HG03432 (cell line): Measurements from ENCODE around the gene KCNIP3.

ENCODE experiments used
- ATAC-seq: cut with Tn5 transposase; IDR thresholded peaks from one replicate; pipeline ENCODE4 v1.9.1; 2021; ENCODE audit warnings: mild to moderate bottlenecking, moderate library complexity; ENCODE audit not compliant: unreplicated experiment

KCNIP3 gene

DNA sequence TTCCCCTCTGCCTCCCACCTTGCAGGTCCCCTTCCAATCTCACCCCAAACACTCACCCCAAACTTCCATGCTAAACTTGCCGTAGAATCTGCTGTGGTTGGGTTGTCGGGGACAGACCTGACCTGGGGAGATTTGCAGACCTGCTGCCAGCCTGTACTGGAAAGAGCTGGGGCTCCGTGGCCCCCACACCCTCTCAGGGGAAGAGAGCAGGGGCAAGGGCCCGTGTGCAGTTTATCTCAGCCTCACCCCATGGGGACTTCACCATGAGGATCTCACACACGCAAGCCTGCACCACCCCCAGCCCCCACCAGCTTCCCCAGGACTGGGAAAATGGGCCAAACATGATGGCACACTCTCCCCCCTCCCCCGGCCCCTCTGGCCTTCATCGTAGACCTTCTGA, 30.7 kb downstream of the KCNIP3 start:
- no peak for ATAC-seq

DNA sequence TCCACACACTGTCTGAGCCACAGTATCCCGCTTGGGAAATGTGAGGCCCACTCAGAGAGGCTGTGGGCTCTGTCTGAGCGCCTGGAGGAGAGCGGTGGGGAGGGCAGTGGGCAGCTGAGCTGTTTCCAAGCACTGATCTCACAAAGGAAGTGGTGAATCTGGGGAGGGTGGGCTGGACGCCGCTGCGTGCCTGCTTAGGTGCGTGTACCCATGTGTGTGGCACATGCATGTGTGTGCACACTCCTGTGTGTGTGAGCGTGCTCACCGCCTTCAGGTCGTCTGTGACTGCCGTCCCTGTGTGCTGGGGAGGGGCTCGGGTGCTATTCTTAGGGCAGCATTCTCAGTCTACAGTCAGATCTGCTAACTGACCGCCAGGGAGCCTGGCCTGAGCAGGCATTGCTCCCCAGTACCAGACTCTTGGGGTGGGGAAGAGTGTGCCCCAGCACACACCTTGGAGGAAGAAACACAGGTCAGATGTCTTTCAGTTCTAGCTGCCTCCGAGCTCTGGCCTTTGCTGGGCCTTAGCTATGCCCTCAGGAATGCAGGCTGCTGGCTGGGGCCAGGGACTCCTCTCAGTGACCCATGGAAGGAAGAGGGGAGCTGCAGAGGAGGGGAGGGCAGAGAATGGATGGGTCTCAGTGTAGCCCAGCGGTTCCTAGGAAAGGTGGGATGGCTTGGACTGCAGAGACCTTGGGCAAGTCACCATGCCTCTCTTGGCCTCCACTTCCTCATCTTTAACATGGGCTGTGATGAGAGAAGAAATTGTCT, 31.4 kb downstream of the KCNIP3 start:
- no peak for ATAC-seq

DNA sequence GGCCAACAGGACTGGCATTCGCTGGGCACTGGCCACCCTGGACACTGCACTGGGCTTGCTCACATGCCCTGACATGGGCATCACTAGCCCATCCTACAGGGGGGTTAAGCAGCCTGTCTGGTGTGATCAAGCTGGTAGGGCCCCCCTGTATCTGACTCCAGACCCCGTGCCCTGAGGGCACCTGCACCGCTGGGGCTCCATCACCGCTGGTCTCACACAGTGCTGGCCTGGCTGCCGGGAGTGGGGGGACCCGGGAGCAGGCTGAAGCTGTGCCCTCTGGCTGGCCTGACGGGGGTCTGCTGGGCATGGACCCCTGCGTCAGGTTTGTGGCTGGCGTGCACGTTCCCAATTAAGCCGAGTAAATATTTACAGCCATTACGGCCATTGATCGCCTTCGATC, 32.3 kb downstream of the KCNIP3 start:
- no peak for ATAC-seq

DNA sequence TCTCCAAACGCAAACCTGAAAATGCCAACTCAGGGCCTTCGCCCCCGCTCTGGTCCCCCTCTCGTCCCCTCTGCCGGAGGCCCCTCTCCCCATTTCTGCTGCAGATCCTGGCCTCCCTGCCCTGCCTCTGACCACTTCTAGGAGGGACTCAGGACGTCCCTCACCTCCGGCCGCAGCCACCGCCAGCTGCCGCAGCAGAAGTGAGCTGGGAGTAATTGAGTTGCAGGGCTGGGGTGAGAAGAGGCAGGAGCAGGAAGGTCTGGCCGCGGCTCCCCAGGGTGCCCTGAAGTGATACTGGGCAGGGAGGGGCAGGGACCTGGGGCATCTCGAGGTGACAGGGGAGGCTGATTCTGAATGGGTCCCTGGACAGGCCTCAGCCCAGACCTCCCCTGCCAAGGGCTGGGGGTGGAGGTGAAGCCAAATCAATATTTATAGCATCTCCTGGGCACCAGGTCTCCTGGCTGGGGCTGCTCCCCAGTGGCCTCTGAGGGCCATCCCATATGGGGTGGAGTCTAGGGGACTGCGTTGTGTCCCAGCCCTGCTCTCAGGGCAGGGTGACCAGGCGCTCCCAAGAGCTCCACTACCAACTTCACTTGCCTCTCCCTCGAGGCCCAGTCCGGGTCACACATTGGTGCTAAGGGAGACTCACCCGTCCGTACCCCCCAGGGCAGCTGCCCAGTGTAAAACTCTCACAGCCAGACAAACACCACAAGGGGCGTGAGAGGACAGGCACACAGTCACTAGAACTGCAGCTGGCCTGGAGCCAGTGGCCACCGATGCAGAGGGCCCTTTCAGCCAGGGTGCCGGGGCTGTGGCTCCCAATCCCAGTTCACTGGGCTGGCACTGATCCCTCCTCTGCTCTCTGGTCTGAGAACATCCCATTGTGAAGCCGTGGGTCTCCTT, 33.0 kb downstream of the KCNIP3 start:
- no peak for ATAC-seq

DNA sequence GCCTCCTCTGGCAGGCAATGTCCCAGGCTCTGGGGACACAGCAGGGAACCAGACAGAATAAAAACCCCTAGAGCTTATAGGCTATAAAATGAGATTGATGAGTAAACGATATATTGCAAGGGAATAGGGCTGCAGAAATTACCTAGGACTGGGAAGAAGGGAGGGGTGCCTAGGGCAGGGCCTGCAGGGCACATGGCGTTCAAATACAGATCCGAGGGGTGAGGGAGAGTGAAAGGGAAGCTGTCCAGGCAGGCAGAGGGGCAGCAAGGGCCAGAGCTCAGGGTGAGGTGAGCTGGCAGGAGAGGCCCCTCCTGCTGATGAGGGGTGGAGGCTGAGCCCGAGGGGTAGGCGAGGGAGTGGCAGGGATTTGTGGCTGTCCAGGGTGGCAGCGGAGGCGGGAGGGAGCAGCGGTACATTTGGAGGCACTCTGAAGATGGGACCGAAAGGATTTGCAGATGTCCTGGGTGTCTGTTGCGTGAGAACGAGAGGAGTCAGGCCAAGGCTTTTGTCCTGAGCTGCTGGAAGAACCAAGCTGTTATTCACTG, 33.7 kb downstream of the KCNIP3 start:
- ATAC-seq: no peak

DNA sequence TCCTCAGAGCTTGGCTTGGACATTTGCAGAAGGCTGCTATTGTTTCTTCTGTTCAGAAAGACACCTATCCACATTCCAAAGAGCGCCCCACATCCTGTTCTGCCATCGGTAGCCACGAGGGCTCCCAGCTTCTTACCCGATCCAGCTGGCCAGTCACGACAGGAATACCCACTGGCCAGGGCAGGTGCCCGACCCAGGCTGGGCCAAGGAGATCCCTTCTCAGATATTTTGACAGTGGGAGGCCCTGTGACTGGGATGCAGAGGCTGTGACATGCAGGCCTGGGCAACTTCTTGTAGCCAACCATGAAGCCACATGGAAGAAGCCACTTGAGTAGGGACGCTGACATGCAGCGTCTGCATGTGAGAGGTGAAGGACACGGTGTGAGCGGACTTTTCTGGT, 34.5 kb downstream of the KCNIP3 start:
- ATAC-seq: no peak

DNA sequence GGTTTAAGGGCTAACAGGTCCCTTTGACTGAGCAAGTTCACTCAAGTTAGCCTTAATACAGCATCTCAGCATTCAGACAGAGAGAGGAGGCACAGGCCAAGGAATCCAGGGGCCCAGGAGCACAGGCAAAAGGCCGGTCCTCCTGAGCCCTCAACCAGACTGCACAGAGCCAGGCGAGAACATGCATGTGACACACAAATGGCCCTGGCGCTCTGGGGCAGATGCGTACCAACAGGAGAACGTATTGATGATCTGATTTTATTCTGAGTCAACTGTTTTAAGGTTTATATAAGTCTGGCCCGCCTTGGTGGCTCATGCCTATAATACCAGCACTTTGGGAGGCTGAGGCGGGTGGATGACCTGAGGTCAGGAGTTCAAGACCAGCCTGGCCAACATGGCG, 34.9 kb downstream of the KCNIP3 start:
- no peak for ATAC-seq

DNA sequence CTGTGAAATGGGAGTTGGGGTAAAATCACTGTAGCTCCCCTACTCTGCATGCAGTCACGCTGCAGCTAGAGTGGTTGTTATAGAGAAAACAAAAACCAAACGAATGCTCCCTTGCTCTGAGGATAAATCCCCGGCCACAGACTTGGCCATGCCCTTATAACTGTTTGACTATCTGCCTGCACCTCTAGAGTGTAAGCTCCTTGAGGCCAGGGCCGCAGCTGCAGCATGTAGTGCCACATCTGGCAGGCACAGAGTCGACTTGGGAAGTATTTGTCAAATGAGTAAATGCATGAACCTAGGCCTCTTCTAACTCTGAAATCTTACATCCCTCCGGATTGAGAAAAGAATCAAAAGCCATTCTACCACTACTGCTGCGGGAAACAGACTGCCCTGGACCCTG, 35.9 kb downstream of the KCNIP3 start:
- no peak for ATAC-seq

DNA sequence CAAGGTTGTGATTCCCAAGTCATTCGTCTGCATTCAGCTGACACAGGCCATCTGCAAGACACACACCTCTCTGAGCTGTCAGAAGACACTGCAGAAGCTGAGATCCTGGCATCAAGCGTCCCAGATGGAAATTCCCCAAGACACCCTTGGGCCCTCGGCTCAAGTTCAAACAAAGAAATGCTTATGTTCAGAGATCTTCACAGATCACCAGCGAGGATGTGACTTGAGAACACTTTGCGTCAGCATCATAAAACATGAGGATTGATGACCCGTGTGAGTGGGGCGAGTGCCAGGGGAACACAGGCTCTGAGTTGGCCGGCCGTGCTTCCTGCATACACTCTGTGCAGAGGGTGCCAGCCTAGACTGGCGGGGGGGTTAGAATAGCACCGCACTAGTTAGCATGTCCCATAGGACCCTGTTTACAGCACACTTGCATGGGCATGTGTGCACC, 36.8 kb downstream of the KCNIP3 start:
- no peak for ATAC-seq

DNA sequence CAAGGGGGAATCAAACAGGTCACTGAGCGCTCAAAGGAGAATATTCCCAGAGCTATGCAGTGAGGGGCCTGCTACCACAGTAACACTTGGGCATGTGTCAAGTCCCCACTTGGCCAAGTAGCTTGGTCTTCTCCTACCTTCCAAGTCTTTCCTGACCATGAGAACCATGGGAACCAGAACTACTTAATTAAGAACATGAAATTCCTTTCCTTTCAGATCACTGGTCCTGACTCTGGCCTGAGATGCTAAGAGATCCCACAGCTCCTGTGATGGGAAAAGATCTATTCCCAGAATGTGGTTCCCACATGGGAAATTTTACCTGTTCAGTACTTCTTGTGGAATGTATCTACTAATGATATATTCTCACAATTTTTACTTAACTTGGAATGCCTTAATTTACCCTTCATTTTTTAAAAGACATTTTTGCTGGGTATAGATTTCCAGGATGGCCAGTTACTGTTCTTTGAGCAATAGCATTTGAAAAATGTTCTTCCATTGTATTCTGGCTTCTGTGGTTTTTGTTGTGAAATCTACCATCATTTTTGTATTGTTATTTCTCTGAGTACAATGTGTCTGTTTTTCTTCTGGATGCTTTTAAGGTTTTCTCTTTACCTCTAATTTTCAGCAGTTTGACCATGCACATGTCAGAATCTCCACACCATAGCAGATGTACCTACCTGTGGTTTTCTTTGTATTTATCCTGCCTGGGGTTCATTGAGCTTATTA, 37.9 kb downstream of the KCNIP3 start:
- no peak for ATAC-seq

DNA sequence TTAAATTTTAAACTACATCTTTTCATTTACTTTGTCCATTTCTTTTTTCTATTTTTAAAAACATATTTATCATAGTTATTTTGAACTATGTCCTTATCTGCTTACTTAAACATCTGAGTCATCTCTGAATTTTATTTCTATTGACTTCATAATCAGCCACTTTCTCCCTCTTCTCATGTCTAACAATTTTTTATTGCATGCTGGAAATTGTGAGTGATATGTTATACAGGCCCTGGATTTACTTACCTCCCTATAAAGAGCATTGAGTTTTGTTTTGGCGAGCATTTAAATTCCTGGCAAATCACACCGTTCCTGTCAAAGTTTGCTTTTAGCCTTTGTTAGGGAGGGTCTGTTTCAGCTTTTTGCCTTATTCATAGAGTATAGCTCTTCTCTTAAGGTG, 39.3 kb downstream of the KCNIP3 start:
- ATAC-seq: no peak

DNA sequence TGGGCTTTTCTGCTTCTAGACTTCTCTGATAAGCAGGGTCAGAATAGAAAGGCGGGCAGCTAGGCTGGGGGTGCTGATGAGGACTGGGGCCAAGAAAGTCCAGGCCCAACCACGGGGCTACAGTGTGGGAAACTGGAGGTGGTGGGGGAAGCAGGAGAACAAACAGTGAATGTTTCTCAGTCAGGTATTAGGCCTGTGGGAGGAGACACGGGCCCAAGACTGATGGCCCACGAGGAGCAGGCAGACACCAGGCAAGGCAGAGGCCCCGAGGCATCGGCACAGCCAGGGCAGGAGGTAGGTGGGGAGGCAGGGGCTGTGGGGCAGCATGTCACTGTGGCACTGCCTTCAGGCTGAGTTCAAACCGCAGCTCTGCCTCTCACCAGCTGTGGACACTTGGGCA, 40.7 kb downstream of the KCNIP3 start:
- no peak for ATAC-seq

DNA sequence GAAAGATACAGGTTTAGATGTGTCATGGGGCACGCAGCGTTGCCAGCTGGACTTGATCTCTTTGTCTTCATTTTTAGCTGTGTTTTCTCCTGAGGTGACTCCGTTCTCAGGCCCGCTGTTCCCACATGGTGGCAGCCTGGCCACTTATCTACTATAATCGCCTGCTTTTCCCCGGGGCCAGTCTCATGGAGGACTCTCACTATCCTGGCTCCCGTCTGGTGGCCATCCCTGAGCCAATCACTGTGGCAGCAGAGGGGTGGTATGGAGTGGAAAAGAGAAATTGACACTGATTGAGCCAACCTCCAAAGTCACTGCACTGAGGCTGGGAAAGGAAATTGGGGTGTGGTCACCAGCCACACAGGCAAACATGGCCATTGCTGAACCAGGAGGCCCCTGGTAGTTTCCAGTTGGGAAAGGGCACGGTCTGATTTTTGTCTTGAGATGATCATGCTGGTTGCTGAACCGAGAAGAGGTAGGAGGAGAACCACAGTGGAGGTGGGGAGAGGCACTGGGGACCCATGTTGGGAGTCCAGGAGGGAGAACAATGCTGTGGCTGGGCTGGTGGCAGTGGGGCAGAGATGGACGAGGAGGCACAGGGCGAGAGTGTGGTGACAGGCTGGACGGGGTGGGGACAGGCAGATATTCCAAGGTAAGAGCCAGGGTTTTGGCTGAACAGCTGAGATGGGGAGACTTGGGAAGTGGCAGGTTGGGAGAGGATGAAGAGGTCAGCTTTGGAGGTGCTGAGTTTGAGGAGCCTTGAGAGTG, 45.6 kb downstream of the KCNIP3 start:
- no peak for ATAC-seq

DNA sequence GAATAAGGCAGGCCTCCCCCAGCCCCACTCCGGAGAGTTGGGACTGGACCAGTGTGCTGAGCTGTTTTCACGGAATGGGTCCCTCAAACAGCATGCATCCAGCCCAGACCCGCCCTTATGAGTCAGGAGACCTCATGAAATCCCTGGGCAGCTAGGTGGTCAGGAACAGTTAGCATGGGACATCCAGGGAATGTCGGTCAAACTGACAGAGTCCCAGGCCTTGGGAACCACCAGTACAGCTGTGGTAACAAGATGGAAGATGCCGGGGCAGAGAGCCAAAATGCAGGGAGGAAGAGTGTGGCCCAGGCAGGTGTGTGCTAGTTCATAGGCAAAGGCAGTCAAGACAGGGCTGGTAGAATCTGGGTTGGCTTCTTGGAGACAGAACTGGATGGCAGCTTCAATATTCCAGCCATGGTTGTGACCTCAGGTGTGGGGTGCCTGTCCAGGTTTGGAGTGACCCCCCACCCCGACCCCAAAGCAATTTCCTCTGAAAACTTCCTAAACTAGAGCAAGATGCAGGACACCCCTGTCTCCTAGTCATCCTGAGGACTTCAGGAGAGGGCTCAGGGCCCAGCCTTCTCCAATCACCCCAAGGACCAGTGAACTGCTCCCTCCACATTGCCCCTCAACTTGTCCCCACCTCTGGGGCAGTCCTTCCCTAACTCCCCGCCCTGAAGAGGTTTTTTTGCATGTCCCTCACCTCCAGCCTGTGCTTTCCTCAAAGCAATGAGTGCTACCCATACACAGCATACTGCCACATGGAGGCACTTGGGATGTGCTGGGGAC, 46.5 kb downstream of the KCNIP3 start:
- no peak for ATAC-seq

DNA sequence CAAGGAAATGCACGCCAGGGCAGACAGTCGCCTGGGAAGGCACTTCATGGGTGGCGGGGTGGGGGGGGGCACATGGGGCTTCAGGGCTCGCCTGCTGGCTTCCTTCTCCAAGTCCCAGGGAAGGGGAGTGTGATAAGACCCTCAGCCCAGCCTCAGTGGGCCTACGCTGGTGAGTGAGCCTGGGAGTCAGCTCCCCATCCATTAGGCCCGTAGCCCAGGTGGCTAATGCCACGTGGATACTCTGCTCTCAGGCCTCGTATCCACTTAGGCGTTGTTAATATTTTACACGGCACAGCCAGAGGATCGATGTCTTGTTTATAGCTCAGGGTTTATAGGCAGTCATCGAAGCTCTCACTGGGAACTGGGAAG, 47.1 kb downstream of the KCNIP3 start:
- no peak for ATAC-seq

DNA sequence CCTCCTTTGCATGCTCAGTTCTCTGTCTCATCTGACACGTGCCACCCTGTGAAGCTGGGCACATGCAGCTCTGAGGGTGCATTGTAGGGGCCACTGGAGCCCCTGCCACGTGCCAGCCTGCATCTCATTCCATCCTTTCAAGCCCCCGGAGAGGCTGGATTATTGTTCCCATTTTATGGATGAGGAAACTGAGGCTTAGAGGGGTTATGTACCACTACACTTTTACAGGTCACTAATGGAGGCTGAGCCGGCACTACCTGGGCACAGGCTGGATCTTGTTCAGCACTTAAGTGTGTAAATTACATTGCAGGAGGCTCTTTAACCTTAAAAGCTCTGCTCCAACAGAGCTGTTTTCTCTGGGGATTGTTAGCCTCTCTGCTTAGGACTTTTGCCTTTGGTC, 47.5 kb downstream of the KCNIP3 start:
- ATAC-seq: no peak

DNA sequence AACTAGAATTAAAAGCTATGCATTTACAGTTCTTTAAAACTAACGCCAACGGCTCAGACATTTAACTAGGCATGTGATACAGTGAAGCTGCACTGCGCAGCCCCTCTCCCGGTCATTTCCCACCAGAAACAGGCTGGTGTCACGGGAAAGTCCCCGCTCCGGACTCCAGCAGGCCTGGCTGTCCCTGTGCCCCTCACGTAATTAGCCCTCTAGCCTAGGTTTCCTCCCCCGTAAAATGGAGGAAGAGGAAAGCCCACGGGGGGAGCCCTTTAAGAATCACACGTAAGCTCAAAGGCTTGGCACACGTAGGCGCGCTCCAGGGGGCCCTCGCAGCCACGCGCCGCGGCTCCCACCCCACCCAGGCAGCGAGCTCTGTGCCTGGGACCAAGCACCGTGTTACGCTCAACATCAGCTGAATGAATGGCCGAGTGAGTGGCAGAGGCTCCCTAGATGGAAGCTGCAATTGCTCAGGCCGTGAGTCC, 48.0 kb downstream of the KCNIP3 start:
- peak; percentile 16 for ATAC-seq

DNA sequence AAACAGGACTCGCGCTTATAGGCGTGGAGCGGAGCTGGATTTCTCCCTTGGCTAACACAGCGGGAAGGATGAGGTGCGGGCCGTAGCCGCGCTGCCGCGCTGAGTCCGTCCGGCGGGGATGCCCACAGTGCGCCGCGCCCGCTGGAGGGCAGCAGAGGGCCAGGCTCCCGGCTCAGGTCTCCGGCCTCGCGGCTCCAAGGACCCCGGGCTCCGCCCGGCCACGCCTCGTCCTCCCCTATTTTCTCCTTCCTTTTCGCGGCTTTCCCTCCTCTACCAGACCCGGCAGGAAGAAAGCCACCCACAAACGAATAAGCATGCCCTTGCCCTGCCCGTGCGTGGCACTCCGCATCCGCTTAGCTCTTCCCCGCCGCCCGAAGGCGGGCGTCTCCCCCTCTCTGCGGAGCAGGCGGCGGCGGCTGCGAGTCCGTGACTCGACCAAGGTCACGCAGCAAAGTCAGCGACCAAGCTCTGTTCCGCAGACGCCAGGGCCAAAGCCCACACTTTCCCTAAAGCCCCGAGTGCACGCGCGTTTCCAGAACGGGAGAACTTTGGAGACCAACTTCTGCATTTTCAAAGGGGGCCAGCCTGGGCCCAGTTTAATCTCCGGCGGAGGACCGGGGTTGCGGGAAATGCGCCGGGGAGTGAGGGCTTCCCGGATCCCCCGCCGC, 48.5 kb downstream of the KCNIP3 start:
- ATAC-seq: peak; percentile 87

DNA sequence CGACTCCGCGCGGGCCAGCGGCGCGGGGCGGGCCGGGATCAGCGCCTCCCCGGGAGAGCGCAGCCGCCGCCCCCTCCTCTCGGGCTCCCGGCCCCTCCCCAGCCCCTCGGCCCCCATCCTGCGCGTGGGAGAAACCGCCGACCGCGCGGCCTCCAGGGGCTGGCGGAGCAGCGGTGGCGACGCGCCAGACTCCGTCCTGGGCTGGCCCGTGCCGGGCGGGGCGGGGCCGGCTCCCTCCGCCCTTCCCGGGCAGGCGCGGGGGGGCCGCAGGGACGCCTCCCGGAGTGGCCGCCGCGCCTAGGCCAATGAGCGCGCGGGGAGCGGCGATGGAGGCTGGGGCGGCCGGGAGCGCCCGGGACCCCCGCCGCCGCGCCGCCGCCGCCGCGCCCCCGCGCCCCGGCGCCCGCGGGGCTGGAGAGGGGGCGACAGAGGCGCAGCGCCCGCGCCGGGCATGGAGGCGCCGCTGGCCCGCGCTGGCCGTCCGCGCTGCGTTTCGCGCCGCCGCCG, 49.1 kb downstream of the KCNIP3 start:
- peak; percentile 38 for ATAC-seq
